H1 (cell line): Measurements from ENCODE around the gene TGM2.

Experiments used
- BRCA1 ChIP-seq: IDR thresholded peaks from 2 replicates; pipeline ENCODE4 v1.6.1; 2012; ENCODE audit warnings: low read depth, low read length, improper control_type of control experiment
- CEBPB ChIP-seq: IDR thresholded peaks from 2 replicates; pipeline ENCODE4 v1.6.1; 2012; ENCODE audit warnings: low read depth, low read length
- CHD1 ChIP-seq: IDR thresholded peaks from 2 replicates; pipeline ENCODE4 v1.6.1; 2012; ENCODE audit warnings: low read depth, low read length, improper control_type of control experiment
- CHD2 ChIP-seq: IDR thresholded peaks from 2 replicates; pipeline ENCODE4 v1.6.1; 2012; ENCODE audit warnings: low read length, improper control_type of control experiment
- EP300 ChIP-seq, 2 experiments: IDR thresholded peaks; 1 replicate in 1 of 2; 2 replicates in 1 of 2; pipeline ENCODE4 v1.6.1; 2011 to 2012; ENCODE audit warnings: low read depth in 2 of 2, low read length in 2 of 2, mild to moderate bottlenecking in 2 of 2, borderline replicate concordance in 1 of 2, inconsistent platforms in 1 of 2, moderate library complexity in 1 of 2
- EZH2 ChIP-seq: fragments of 200-600 bp; sonication (generic); IDR thresholded peaks from 2 replicates; pipeline ENCODE4 v1.7.1; 2012; ENCODE audit warnings: low read depth, mild to moderate bottlenecking, moderate library complexity, low read length, inconsistent platforms; ENCODE audit not compliant: severe bottlenecking
- KDM5A ChIP-seq: fragments of 200-600 bp; IDR thresholded peaks from 2 replicates; pipeline ENCODE4 v1.7.1; 2012; ENCODE audit warnings: mild to moderate bottlenecking, low read length, inconsistent platforms, mixed read lengths
- MAX ChIP-seq: IDR thresholded peaks from 2 replicates; pipeline ENCODE4 v1.6.1; 2012; ENCODE audit warnings: inconsistent platforms
- POLR2A ChIP-seq, 2 experiments: IDR thresholded peaks; 1 replicate in 1 of 2; 2 replicates in 1 of 2; pipeline ENCODE4 v1.6.1; 2011; ENCODE audit warnings: low read depth in 2 of 2, low read length in 2 of 2, mild to moderate bottlenecking in 2 of 2; ENCODE audit errors: control extremely low read depth in 1 of 2
- POLR2AphosphoS5 ChIP-seq: IDR thresholded peaks from 2 replicates; pipeline ENCODE4 v1.6.1; 2011; ENCODE audit warnings: low read depth, low read length
- RFX5 ChIP-seq: IDR thresholded peaks from 2 replicates; pipeline ENCODE4 v1.6.1; 2011; ENCODE audit warnings: low read depth, low read length, improper control_type of control experiment, borderline replicate concordance
- TAF1 ChIP-seq: IDR thresholded peaks from 2 replicates; pipeline ENCODE4 v1.6.1; 2011; ENCODE audit warnings: mild to moderate bottlenecking, low read depth, low read length
- TF ChIP-seq, protein P1 (sequence below), 3 experiments: IDR thresholded peaks; 1 replicate in 2 of 3; 2 replicates in 1 of 3; pipeline versions ENCODE4 v1.5.1 to v1.6.1; 2011; ENCODE audit warnings: low read length in 3 of 3, mild to moderate bottlenecking in 3 of 3, inconsistent platforms in 2 of 3, low read depth in 1 of 3, moderate library complexity in 1 of 3; ENCODE audit not compliant: insufficient read depth in 1 of 3; ENCODE audit errors: control extremely low read depth in 1 of 3

GRCh38 chr20:38109591-38110524 is 55.2 kb downstream of the TGM2 start:
- TF ChIP-seq, protein P1, sequence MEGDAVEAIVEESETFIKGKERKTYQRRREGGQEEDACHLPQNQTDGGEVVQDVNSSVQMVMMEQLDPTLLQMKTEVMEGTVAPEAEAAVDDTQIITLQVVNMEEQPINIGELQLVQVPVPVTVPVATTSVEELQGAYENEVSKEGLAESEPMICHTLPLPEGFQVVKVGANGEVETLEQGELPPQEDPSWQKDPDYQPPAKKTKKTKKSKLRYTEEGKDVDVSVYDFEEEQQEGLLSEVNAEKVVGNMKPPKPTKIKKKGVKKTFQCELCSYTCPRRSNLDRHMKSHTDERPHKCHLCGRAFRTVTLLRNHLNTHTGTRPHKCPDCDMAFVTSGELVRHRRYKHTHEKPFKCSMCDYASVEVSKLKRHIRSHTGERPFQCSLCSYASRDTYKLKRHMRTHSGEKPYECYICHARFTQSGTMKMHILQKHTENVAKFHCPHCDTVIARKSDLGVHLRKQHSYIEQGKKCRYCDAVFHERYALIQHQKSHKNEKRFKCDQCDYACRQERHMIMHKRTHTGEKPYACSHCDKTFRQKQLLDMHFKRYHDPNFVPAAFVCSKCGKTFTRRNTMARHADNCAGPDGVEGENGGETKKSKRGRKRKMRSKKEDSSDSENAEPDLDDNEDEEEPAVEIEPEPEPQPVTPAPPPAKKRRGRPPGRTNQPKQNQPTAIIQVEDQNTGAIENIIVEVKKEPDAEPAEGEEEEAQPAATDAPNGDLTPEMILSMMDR (IDR thresholded peaks at IDR 0.05; ENCODE audit: control extremely low read depth in 1 of 3, insufficient read depth in 1 of 3, low read depth in 1 of 3, low read length in 3 of 3) = no peak
- TF ChIP-seq KDM5A = no peak
- no peak for TF ChIP-seq POLR2AphosphoS5
- no peak for TF ChIP-seq EZH2
- TF ChIP-seq POLR2A (IDR thresholded peaks at IDR 0.05; ENCODE audit: control extremely low read depth in 1 of 2, low read depth in 2 of 2, low read length in 2 of 2) = no peak
- no peak for TF ChIP-seq CEBPB
- TF ChIP-seq BRCA1 = no peak
- no peak for TF ChIP-seq EP300 (IDR thresholded peaks at IDR 0.05; ENCODE audit: borderline replicate concordance in 1 of 2, low read depth in 2 of 2, low read length in 2 of 2)
- no peak for TF ChIP-seq MAX
- no peak for TF ChIP-seq CHD1
- TF ChIP-seq RFX5 = no peak
- TF ChIP-seq CHD2 = no peak
- TF ChIP-seq TAF1 = no peak
